Choroid plexus epithelial cell (primary cell): Measurements from ENCODE around the gene GRID2.

Experiments used
- DNase-seq: peaks from one replicate; pipeline ENCODE4 v3.0.0-alpha.2; 2010; ENCODE audit warnings: low read depth
- H3K4me3 ChIP-seq: 2 replicates; pipeline ENCODE4 v1.5.1; 2011; ENCODE audit warnings: low read depth, mild to moderate bottlenecking, control low read depth, low read length, moderate library complexity
- CTCF ChIP-seq: conservative IDR thresholded peaks from 2 replicates; pipeline ENCODE4 v1.5.1; 2011; ENCODE audit warnings: low read depth, mild to moderate bottlenecking, control low read depth, inconsistent platforms, low read length, moderate library complexity

Gene GRID2

GRCh38 chr4:92814677-92815076 lies 510.9 kb downstream of the GRID2 start:
- no peak for TF ChIP-seq CTCF
- DNase-seq = no peak
- H3K4me3 ChIP-seq = no peak overlapping the region

GRCh38 chr4:92825256-92825655 lies 521.5 kb downstream of the GRID2 start:
- TF ChIP-seq CTCF = no peak
- H3K4me3 ChIP-seq = no peak overlapping the region
- DNase-seq = no peak

DNA sequence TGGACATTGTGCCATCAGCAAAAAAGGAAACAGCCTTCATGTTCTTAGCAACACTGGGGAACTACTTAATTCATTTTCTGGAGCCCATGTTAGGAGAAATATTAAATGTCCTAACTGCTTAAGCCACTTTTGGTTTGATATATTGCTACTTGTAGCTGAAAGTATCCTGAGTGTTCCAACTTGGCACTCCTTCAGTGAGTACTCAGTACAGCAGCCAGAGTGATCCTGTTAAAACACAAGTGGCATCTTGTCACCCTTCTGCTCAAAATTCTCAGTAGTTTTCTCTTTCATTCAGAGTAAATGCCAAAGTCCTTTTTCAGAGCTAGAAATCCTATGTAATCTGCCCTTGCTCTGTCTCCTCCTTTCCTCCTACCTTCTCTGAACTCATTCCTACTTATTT lies 522.0 kb downstream of the GRID2 start:
- TF ChIP-seq CTCF = no peak
- H3K4me3 ChIP-seq = no peak overlapping the region
- DNase-seq = no peak

GRCh38 chr4:92830771-92831170 lies 527.0 kb downstream of the GRID2 start:
- no peak overlapping the region for H3K4me3 ChIP-seq
- no peak for TF ChIP-seq CTCF
- DNase-seq = no peak

- no peak for TF ChIP-seq CTCF
- DNase-seq = no peak
- H3K4me3 ChIP-seq = no peak overlapping the region
Measured at GRCh38 chr4:92840880-92841279, 537.1 kb downstream of the GRID2 start.

GRCh38 chr4:92843784-92844183 lies 540.0 kb downstream of the GRID2 start:
- TF ChIP-seq CTCF = no peak
- no peak overlapping the region for H3K4me3 ChIP-seq
- no peak for DNase-seq

GRCh38 chr4:92847026-92847425 lies 543.3 kb downstream of the GRID2 start:
- H3K4me3 ChIP-seq = no peak overlapping the region
- TF ChIP-seq CTCF = no peak
- DNase-seq = no peak
